Measurements from ENCODE around the gene RHO.
"Not testable (repeated sequence)": the region's sequence is repeated elsewhere in the genome, so short reads cannot be mapped to it uniquely, and the experiment has no call there.

RHO gene

GRCh38 chr3:129514563-129514962, 13.9 kb upstream of the RHO start:
- TF ChIP-seq ELF4 (IDR thresholded peaks at IDR 0.05) (no peak), HDGF (IDR thresholded peaks at IDR 0.05; ENCODE audit: borderline replicate concordance) (no peak), L3MBTL2 (conservative IDR thresholded peaks at IDR 0.05) (no peak), SP1 (IDR thresholded peaks at IDR 0.05) (no peak), BHLHE40 (IDR thresholded peaks at IDR 0.05; ENCODE audit: borderline replicate concordance) (no peak), TARDBP (IDR thresholded peaks at IDR 0.05) (no peak), ARNT (IDR thresholded peaks at IDR 0.05) (no peak), CTBP1 (IDR thresholded peaks at IDR 0.05; ENCODE audit: borderline replicate concordance) (no peak), SUZ12 (IDR thresholded peaks at IDR 0.05) (no peak), NFRKB (IDR thresholded peaks at IDR 0.05) (no peak), FOXA1 (IDR thresholded peaks at IDR 0.05) (no peak), FOXM1 (IDR thresholded peaks at IDR 0.05; ENCODE audit: borderline replicate concordance) (no peak), ZNF384 (IDR thresholded peaks at IDR 0.05) (no peak), FOXK2 (IDR thresholded peaks at IDR 0.05) (no peak)
- TF ChIP-seq, protein P1, sequence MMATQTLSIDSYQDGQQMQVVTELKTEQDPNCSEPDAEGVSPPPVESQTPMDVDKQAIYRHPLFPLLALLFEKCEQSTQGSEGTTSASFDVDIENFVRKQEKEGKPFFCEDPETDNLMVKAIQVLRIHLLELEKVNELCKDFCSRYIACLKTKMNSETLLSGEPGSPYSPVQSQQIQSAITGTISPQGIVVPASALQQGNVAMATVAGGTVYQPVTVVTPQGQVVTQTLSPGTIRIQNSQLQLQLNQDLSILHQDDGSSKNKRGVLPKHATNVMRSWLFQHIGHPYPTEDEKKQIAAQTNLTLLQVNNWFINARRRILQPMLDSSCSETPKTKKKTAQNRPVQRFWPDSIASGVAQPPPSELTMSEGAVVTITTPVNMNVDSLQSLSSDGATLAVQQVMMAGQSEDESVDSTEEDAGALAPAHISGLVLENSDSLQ (IDR thresholded peaks at IDR 0.05) = no peak
- ChIA-PET CTCF (no interaction called here), POLR2A (no interaction called here)
- no peak for DNase-seq (ENCODE audit: extremely low spot score)

DNA sequence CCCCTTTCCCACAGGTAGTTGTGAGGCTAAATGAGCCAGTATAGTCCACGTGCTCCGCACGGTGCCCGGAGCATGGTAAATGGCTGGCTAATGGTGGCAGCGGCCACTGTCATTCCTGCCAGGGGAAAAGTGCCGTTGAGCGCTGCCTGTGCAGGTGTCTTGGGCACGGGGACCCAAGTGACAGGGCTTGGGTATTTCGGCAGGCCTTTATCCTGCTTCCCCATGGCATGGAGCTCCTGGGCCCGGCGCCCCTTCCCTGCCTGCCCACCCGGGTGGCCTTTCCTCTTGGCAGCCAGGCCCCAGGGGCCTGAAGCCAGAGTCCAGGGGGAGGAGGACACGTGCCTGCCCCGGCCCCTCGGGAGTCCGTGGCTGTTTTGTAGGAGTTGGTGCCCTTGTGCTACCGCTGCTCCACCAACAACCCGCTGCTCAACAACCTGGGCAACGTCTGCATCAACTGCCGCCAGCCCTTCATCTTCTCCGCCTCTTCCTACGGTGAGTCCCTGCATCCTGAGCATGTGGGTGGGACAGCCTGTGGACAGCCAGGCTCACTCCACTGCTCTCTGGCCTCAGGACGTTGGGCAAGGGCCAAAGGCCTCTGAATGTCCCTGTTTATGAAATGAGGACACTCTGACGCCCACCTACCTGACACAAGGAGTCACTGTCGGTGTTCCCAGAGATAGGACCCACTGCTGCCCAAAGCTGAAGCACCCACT, 13.2 kb upstream of the RHO start:
- DNase-seq (ENCODE audit: extremely low spot score); CTCF ChIA-PET; POLR2A ChIA-PET: not testable (repeated sequence)

- CTCF ChIA-PET; POLR2A ChIA-PET; DNase-seq (ENCODE audit: extremely low spot score): not testable (repeated sequence)
Measured at GRCh38 chr3:129515821-129516432, 12.5 kb upstream of the RHO start.

DNA sequence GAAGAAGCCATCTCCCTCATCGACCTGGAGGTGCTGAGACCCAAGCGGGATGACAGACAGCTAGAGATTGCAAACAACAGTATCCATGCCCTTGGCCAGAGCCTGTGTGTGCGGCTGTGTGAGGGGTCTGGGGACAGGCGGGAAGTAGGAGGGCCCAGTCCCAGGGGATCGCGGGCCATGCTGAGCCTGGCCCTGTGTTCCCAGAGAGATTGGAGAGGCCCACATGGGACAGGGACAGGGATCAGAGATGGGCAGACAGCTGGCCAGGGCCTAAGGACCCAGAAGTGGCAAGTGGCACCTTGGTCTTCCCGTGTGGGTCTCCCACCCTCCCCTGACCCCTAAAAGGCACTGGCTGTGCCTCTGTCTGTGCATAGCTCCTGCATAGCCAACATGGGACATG, 10.9 kb upstream of the RHO start:
- DNase-seq (ENCODE audit: extremely low spot score) = no peak
- ChIA-PET CTCF (interaction anchor here (0.6 kb wide), 1 partner anchor 72 kb away, joined by 4 read pairs; no protein-coding TSS in a partner anchor), POLR2A (no interaction called here)
- no peak for TF ChIP-seq FOXA1 (IDR thresholded peaks at IDR 0.05)
- no peak for TF ChIP-seq FOXK2 (IDR thresholded peaks at IDR 0.05)
- no peak for TF ChIP-seq BHLHE40 (IDR thresholded peaks at IDR 0.05; ENCODE audit: borderline replicate concordance)
- no peak for TF ChIP-seq NFRKB (IDR thresholded peaks at IDR 0.05)
- no peak for TF ChIP-seq ARNT (IDR thresholded peaks at IDR 0.05)
- TF ChIP-seq LEF1 (IDR thresholded peaks at IDR 0.05; ENCODE audit: borderline replicate concordance) = no peak
- TF ChIP-seq ELF4 (IDR thresholded peaks at IDR 0.05) = no peak
- no peak for TF ChIP-seq ZNF384 (IDR thresholded peaks at IDR 0.05)
- no peak for TF ChIP-seq L3MBTL2 (conservative IDR thresholded peaks at IDR 0.05)
- TF ChIP-seq CTBP1 (IDR thresholded peaks at IDR 0.05; ENCODE audit: borderline replicate concordance) = no peak
- TF ChIP-seq, protein P1 (IDR thresholded peaks at IDR 0.05) = no peak
- TF ChIP-seq TARDBP (IDR thresholded peaks at IDR 0.05) = no peak

DNA sequence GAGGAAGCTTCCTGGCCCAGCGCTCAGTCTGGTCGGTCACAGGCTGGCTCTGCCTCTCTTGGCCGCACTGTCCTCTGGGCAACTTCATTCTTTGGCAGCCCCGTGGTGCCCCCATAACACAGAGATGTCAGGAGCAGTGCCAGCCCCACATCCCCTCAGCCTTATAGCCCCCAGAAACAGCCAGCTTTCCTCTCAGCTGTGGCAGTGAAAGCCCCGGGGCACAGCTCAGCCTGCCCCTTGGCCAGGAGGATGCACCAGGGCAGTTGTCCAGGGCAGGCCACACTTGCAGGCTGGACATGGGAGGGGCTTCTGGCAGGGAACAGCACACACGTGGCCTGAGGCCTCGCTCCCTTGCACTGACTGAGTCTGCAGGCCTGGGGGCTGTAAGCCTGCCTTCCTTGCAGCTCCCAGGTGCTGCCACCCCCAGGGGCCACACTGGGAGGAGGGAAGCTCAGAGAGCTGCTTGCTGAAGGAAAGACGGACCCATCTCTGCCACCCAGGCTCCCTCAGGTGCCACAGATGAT, 10.3 kb upstream of the RHO start:
- no peak for DNase-seq (ENCODE audit: extremely low spot score)
- ChIA-PET POLR2A (interaction anchor here (0.8 kb wide), 1 partner anchor 9 kb away, joined by 3 read pairs; no protein-coding TSS in a partner anchor), CTCF (no interaction called here)
- no peak for TF ChIP-seq SUZ12 (IDR thresholded peaks at IDR 0.05)
- no peak for TF ChIP-seq ZNF384 (IDR thresholded peaks at IDR 0.05)
- no peak for TF ChIP-seq SP1 (IDR thresholded peaks at IDR 0.05)

- DNase-seq (ENCODE audit: extremely low spot score) = no peak
- ChIA-PET CTCF (no interaction called here), POLR2A (interaction anchor here (0.8 kb wide), 1 partner anchor 10 kb away, joined by 3 read pairs; no protein-coding TSS in a partner anchor)
- TF ChIP-seq FOXM1 (IDR thresholded peaks at IDR 0.05; ENCODE audit: borderline replicate concordance) (no peak), CTBP1 (IDR thresholded peaks at IDR 0.05; ENCODE audit: borderline replicate concordance) (no peak), ELF4 (IDR thresholded peaks at IDR 0.05) (no peak), FOXA1 (IDR thresholded peaks at IDR 0.05) (no peak), FOXK2 (IDR thresholded peaks at IDR 0.05) (no peak), SUZ12 (IDR thresholded peaks at IDR 0.05) (no peak), HDGF (IDR thresholded peaks at IDR 0.05; ENCODE audit: borderline replicate concordance) (no peak)
- TF ChIP-seq, protein P1 (IDR thresholded peaks at IDR 0.05) = no peak
Measured at GRCh38 chr3:129518581-129518980, 9.9 kb upstream of the RHO start.

DNA sequence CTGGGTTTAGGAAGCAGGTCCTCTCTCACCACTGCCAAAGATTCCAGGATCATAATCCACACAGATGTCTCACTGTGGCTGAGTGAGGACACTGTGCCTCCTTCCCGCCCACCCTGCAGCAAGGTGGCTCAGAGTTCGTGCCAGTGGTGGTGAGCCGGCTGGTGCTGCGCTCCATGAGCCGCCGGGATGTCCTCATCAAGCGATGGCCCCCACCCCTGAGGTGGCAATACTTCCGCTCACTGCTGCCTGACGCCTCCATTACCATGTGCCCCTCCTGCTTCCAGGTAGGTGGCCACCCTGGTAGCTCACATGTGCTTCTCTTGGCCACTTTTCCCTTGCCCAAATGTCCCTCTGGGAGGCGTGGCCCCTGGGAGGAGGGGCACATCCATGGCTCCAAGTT, 9.0 kb upstream of the RHO start:
- CTCF ChIA-PET = no interaction called here
- POLR2A ChIA-PET = no interaction called here
- TF ChIP-seq SP1 (IDR thresholded peaks at IDR 0.05) (no peak), TARDBP (IDR thresholded peaks at IDR 0.05) (no peak), HDGF (IDR thresholded peaks at IDR 0.05; ENCODE audit: borderline replicate concordance) (no peak), LEF1 (IDR thresholded peaks at IDR 0.05; ENCODE audit: borderline replicate concordance) (no peak), FOXA1 (IDR thresholded peaks at IDR 0.05) (no peak), NFRKB (IDR thresholded peaks at IDR 0.05) (no peak), BHLHE40 (IDR thresholded peaks at IDR 0.05; ENCODE audit: borderline replicate concordance) (no peak), CTBP1 (IDR thresholded peaks at IDR 0.05; ENCODE audit: borderline replicate concordance) (no peak), FOXK2 (IDR thresholded peaks at IDR 0.05) (no peak), ARNT (IDR thresholded peaks at IDR 0.05) (no peak), L3MBTL2 (conservative IDR thresholded peaks at IDR 0.05) (no peak), ZNF384 (IDR thresholded peaks at IDR 0.05) (no peak), ELF4 (IDR thresholded peaks at IDR 0.05) (no peak)
- DNase-seq (ENCODE audit: extremely low spot score) = no peak
